Measurements from ENCODE around the gene CREB5. TPM values are rescaled to one million over a fixed set of nuclear protein-coding genes. Genes with fewer than 3 reads are reported as not detected.
A peak's percentile ranks its signal among the peaks of the same experiment; 100 is the strongest.

The CREB5 gene
- total RNA-seq, 1 experiment from 2014 or later, result 5.2 TPM

- Histone ChIP-seq H3K9ac (ENCODE audit: low read length) (no peak overlapping the region), H3F3A (ENCODE audit: low read length, unreplicated experiment) (no peaks in the 10 kb centered on the region), H4K20me1 (ENCODE audit: low read length) (no peaks in the 10 kb centered on the region), H3K4me2 (ENCODE audit: low read length) (no peak overlapping the region), H3K9me2 (replicated peaks; ENCODE audit: low read length) (no peaks in the 10 kb centered on the region), H3K9me3 (ENCODE audit: low read length) (no peaks in the 10 kb centered on the region), H2AFZ (ENCODE audit: low read length) (no peak overlapping the region), H3K27me3 (ENCODE audit: low read length) (no peaks in the 10 kb centered on the region), H3K27ac (ENCODE audit: low read length) (no peak overlapping the region), H3K4me3 (ENCODE audit: low read length) (no peak overlapping the region), H3K79me2 (ENCODE audit: low read length) (no peaks in the 10 kb centered on the region), H3K4me1 (ENCODE audit: insufficient read depth, low read length) (peaks cover 3% of the 10 kb centered on the region; the same call in 1 of the 2 replicates), H3K36me3 (ENCODE audit: low read depth, low read length) (no peaks in the 10 kb centered on the region)
- DNase-seq (peak; percentile 57), ATAC-seq (peak; percentile 45; the same call in 1 of the 2 replicates)
- no TSS peak for BruUV-seq (replicated peaks)
- ChIA-PET POLR2A (ENCODE audit: unreplicated experiment) (interaction anchor here (0.5 kb wide), 1 partner anchor 16 kb away, joined by 3 read pairs; no protein-coding TSS in a partner anchor), CTCF (no interaction called here)
- intact Hi-C loops (cut with micrococcal nuclease), result no loop called here
- TF ChIP-seq EZH2phosphoT487 (IDR thresholded peaks at IDR 0.05; ENCODE audit: borderline replicate concordance, low read length) (no peak), EZH2 (IDR thresholded peaks at IDR 0.05; ENCODE audit: low read length, unreplicated experiment) (no peak), CTCF (conservative IDR thresholded peaks at IDR 0.05; ENCODE audit: low read depth, low read length) (no peak)
Observed at GRCh38 chr7:28558236-28558635, 145.9 kb downstream of the CREB5 start.

- no peak overlapping the region for H3K4me2 ChIP-seq (ENCODE audit: low read length)
- no peaks in the 10 kb centered on the region for H3K79me2 ChIP-seq (ENCODE audit: low read length)
- H3K9ac ChIP-seq (ENCODE audit: low read length), result no peak overlapping the region
- CTCF ChIA-PET, result no interaction called here
- H3K36me3 ChIP-seq (ENCODE audit: low read depth, low read length), result no peaks in the 10 kb centered on the region
- no TSS peak for BruUV-seq (replicated peaks)
- ATAC-seq (no peak), DNase-seq (no peak)
- no peaks in the 10 kb centered on the region for H3F3A ChIP-seq (ENCODE audit: low read length, unreplicated experiment)
- H3K4me3 ChIP-seq (ENCODE audit: low read length), result no peak overlapping the region
- H3K4me1 ChIP-seq (ENCODE audit: insufficient read depth, low read length), result peaks cover 3% of the 10 kb centered on the region; the same call in 1 of the 2 replicates
- H3K27me3 ChIP-seq (ENCODE audit: low read length), result no peaks in the 10 kb centered on the region
- no peaks in the 10 kb centered on the region for H3K9me2 ChIP-seq (replicated peaks; ENCODE audit: low read length)
- intact Hi-C loops (cut with micrococcal nuclease), result no loop called here
- TF ChIP-seq EZH2phosphoT487 (IDR thresholded peaks at IDR 0.05; ENCODE audit: borderline replicate concordance, low read length), result no peak
- no peak for TF ChIP-seq EZH2 (IDR thresholded peaks at IDR 0.05; ENCODE audit: low read length, unreplicated experiment)
- TF ChIP-seq CTCF (conservative IDR thresholded peaks at IDR 0.05; ENCODE audit: low read depth, low read length), result no peak
- no peaks in the 10 kb centered on the region for H3K9me3 ChIP-seq (ENCODE audit: low read length)
- no peak overlapping the region for H3K27ac ChIP-seq (ENCODE audit: low read length)
- POLR2A ChIA-PET (ENCODE audit: unreplicated experiment), result no interaction called here
- H4K20me1 ChIP-seq (ENCODE audit: low read length), result no peaks in the 10 kb centered on the region
- H2AFZ ChIP-seq (ENCODE audit: low read length), result no peak overlapping the region
Observed at GRCh38 chr7:28560767-28561166, 148.4 kb downstream of the CREB5 start.

GRCh38 chr7:28564033-28564432, 151.7 kb downstream of the CREB5 start:
- H3K79me2 ChIP-seq (ENCODE audit: low read length), result no peaks in the 10 kb centered on the region
- H3K36me3 ChIP-seq (ENCODE audit: low read depth, low read length), result no peaks in the 10 kb centered on the region
- no peaks in the 10 kb centered on the region for H4K20me1 ChIP-seq (ENCODE audit: low read length)
- H3K4me3 ChIP-seq (ENCODE audit: low read length), result no peak overlapping the region
- H3K4me2 ChIP-seq (ENCODE audit: low read length), result no peak overlapping the region
- intact Hi-C loops (cut with micrococcal nuclease), result no loop called here
- POLR2A ChIA-PET (ENCODE audit: unreplicated experiment), result no interaction called here
- DNase-seq (no peak), ATAC-seq (no peak)
- H3K9ac ChIP-seq (ENCODE audit: low read length), result no peak overlapping the region
- H2AFZ ChIP-seq (ENCODE audit: low read length), result no peak overlapping the region
- H3K9me2 ChIP-seq (replicated peaks; ENCODE audit: low read length), result no peaks in the 10 kb centered on the region
- no peaks in the 10 kb centered on the region for H3K4me1 ChIP-seq (ENCODE audit: insufficient read depth, low read length)
- no peak overlapping the region for H3K27ac ChIP-seq (ENCODE audit: low read length)
- no TSS peak for BruUV-seq (replicated peaks)
- H3K9me3 ChIP-seq (ENCODE audit: low read length), result no peaks in the 10 kb centered on the region
- TF ChIP-seq EZH2phosphoT487 (IDR thresholded peaks at IDR 0.05; ENCODE audit: borderline replicate concordance, low read length), result no peak
- no peak for TF ChIP-seq CTCF (conservative IDR thresholded peaks at IDR 0.05; ENCODE audit: low read depth, low read length)
- TF ChIP-seq EZH2 (IDR thresholded peaks at IDR 0.05; ENCODE audit: low read length, unreplicated experiment), result no peak
- CTCF ChIA-PET, result interaction anchor here (0.6 kb wide), 1 partner anchor 357 kb away, joined by 4 read pairs; no protein-coding TSS in a partner anchor
- no peaks in the 10 kb centered on the region; the same call in 1 of the 2 replicates for H3K27me3 ChIP-seq (ENCODE audit: low read length)
- H3F3A ChIP-seq (ENCODE audit: low read length, unreplicated experiment), result no peaks in the 10 kb centered on the region

All from PC-3 (cell line).